ENCODE data around the gene TDP1.

GRCh38 chr14:89957791-89958190 lies 2.1 kb downstream of the TDP1 start:
- no peak for TF ChIP-seq EZH2 (IDR thresholded peaks at IDR 0.05; ENCODE audit: insufficient read depth, poor library complexity, severe bottlenecking)
- no peak for TF ChIP-seq EZH2phosphoT487 (IDR thresholded peaks at IDR 0.05; ENCODE audit: insufficient read depth, low read depth)
